ENCODE data around the gene SYCN. TPM values are rescaled to one million over a fixed set of nuclear protein-coding genes. Genes with fewer than 3 reads are reported as not detected.

SYCN gene
- total and polyA plus RNA-seq, 3 donors from 2014 or later = 36.5 to 192 (median 98.0) TPM

GRCh38 chr19:39174558-39175544, 29.2 kb downstream of the SYCN start:
- no peak for TF ChIP-seq POLR2A (IDR thresholded peaks at IDR 0.05)
- TF ChIP-seq CTCF (IDR thresholded peaks at IDR 0.05) = no peak
- no peak for DNase-seq
- Histone ChIP-seq H3K4me1 (no peaks in the 10 kb centered on the region), H3K9me3 (no peaks in the 10 kb centered on the region), H3K27me3 (no peaks in the 10 kb centered on the region), H3K27ac (no peak overlapping the region), H3K4me3 (no peak overlapping the region), H3K36me3 (ENCODE audit: low read depth, missing control alignments) (no peaks in the 10 kb centered on the region)
- WGBS, 2 donors = 77 to 91% methylated on average over 16 to 42 of the region's 43 CpGs
- intact Hi-C loops (cut with DNase I; ENCODE audit: low total_unique reads) = no loop called here

- TF ChIP-seq POLR2A (IDR thresholded peaks at IDR 0.05) = no peak
- no peak for TF ChIP-seq CTCF (IDR thresholded peaks at IDR 0.05)
- no peaks in the 10 kb centered on the region for H3K27me3 ChIP-seq
- H3K9me3 ChIP-seq = no peaks in the 10 kb centered on the region
- no peak for DNase-seq
- intact Hi-C loops (cut with DNase I; ENCODE audit: low total_unique reads) = no loop called here
- no peak overlapping the region for H3K27ac ChIP-seq
- H3K36me3 ChIP-seq (ENCODE audit: low read depth, missing control alignments) = no peaks in the 10 kb centered on the region
- H3K4me3 ChIP-seq = no peak overlapping the region
- H3K4me1 ChIP-seq = no peaks in the 10 kb centered on the region
- WGBS, 2 donors = 79 to 84% methylated on average over 15 to 16 of the region's 16 CpGs
These were observed 29.9 kb downstream of the SYCN start for GRCh38 chr19:39174142-39174541.

DNA sequence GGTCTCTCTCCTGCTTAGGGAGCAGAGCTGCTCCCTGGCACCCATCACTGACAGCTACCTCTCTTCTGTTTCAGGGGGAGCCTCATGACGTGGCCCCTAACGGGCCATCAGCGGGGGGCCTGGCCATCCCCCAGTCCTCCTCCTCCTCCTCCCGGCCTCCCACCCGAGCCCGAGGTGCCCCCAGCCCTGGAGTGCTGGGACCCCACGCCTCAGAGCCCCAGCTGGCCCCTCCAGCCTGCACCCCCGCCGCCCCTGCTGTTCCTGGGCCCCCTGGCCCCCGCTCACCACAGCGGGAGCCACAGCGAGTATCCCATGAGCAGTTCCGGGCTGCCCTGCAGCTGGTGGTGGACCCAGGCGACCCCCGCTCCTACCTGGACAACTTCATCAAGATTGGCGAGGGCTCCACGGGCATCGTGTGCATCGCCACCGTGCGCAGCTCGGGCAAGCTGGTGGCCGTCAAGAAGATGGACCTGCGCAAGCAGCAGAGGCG, 30.5 kb downstream of the SYCN start:
- 88 to 94% methylated on average over 3 to 25 of the region's 25 CpGs for WGBS, 2 donors
- Histone ChIP-seq H3K27me3 (no peaks in the 10 kb centered on the region), H3K9me3 (no peaks in the 10 kb centered on the region), H3K4me3 (no peak overlapping the region), H3K36me3 (ENCODE audit: low read depth, missing control alignments) (no peaks in the 10 kb centered on the region), H3K27ac (no peak overlapping the region), H3K4me1 (no peaks in the 10 kb centered on the region)
- TF ChIP-seq POLR2A (IDR thresholded peaks at IDR 0.05) (no peak), CTCF (IDR thresholded peaks at IDR 0.05) (no peak)
- intact Hi-C loops (cut with DNase I; ENCODE audit: low total_unique reads) = no loop called here
- no peak for DNase-seq

DNA sequence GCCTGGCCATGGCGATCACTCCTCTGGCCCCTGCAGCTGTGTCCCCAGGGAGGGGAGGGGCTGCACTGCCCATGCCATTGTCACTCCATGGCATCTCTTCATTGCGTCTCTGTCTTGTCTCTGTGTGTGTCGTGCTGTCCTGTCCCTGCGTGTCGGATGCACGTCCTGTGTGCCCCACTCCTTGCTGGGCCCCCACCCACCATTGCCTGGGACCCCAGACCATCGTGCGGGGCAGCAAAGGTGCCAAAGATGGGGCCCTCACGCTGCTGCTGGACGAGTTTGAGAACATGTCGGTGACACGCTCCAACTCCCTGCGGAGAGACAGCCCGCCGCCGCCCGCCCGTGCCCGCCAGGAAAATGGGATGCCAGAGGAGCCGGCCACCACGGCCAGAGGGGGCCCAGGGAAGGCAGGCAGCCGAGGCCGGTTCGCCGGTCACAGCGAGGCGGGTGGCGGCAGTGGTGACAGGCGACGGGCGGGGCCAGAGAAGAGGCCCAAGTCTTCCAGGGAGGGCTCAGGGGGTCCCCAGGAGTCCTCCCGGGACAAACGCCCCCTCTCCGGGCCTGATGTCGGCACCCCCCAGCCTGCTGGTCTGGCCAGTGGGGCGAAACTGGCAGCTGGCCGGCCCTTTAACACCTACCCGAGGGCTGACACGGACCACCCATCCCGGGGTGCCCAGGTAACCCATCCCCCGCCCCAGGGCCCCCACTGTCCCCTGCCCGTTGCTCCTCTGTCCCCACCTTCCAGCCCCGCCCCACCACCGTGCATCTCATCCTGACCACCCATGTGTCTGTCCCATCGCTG, 31.2 kb downstream of the SYCN start:
- no peaks in the 10 kb centered on the region for H3K4me1 ChIP-seq
- no peak overlapping the region for H3K4me3 ChIP-seq
- no peak for DNase-seq
- H3K9me3 ChIP-seq = no peaks in the 10 kb centered on the region
- TF ChIP-seq POLR2A (IDR thresholded peaks at IDR 0.05) = no peak
- intact Hi-C loops (cut with DNase I; ENCODE audit: low total_unique reads) = no loop called here
- no peaks in the 10 kb centered on the region for H3K27me3 ChIP-seq
- no peaks in the 10 kb centered on the region for H3K36me3 ChIP-seq (ENCODE audit: low read depth, missing control alignments)
- 91 to 94% methylated on average over 16 to 44 of the region's 45 CpGs for WGBS, 2 donors
- no peak overlapping the region for H3K27ac ChIP-seq

Data from testis (tissue), 3 donors.